ENCODE results near the gene NTRK1.

Gene NTRK1

DNA sequence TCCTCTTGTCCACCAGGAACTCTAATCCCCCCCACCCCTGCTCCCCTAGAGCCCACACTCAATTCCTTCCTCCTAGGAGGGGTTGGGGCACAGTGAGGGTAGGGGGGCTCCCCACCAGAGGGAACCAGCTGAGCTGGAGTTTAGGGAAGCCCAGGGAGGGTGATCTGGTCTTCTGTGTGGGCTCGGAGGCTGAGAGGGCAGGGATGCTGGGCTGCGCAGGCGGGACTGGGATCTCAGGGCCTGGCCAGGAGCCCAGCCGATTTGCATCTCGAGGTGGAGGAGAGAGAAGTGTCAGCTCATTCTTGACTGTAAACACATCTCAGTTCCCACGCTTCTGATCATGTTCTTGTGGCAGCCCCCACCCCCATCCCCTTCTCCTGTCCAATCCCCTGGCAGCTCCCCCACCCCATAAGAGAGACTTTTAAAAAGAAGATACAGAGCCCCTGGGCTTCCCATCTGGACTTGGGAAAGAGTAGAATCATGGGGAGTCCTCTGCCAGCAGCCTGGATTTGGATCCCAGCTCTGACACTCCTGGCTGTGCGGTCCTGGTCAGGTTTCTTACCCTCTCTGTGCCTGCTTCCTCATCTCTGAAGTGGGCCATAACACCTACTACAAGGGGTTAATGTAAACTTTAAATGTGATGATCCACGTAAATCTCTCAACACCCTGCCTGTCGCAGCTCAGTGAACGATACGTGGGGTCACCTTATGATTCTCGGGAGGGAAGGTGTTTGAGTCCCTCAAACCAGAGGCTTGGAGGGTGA lies 39.5 kb downstream of the NTRK1 start:
- no peak for DNase-seq

DNA sequence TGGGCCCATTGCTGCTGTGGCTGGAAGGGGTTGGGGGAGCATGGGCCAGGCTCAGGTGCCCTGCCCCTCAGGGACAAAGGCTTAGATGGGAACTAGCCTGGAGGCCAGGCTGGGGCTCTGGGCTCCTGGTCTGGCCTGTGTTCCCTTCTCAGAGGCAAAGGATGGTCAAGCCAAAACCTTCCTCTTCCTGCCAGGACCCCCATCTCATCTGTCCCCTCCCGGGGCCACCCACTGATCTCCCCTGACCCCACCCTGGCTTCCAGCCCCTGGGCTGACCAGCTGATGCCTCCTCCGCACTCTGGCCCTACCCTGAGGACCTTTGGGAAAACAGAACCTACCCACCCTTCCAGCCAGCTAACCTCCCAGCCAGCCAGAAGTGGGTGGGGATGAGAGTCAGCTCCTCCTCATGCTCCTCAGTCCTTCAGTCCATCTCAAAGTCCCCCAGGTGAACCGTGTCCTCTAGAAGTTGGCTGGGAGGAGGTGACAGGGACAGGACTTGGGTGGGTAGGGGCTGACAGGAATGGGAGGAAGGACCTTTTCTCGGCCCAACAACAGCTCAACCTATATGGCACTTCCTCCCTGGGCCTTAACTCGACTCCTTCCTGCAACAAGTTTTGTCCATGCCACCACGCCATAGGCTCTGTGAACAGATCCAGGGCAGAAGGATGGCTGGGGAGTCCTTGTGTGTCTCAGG lies 40.4 kb downstream of the NTRK1 start:
- no peak for DNase-seq

DNA sequence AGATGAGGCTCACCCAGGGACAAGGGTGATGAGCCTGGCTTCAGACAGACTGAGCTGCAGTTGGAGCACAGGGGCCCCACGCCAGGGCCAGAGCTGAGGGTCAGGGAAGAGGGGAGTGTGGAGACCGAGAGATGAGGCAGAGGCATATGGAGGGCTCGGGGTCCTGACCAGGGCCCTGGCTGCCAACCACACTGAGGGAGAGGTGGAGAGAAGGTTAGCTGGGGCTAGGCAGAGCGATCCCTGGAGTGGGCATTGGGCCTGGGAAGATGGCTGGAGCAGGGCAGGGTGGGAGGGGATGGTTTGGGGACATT lies 40.9 kb downstream of the NTRK1 start:
- DNase-seq, result no peak

DNA sequence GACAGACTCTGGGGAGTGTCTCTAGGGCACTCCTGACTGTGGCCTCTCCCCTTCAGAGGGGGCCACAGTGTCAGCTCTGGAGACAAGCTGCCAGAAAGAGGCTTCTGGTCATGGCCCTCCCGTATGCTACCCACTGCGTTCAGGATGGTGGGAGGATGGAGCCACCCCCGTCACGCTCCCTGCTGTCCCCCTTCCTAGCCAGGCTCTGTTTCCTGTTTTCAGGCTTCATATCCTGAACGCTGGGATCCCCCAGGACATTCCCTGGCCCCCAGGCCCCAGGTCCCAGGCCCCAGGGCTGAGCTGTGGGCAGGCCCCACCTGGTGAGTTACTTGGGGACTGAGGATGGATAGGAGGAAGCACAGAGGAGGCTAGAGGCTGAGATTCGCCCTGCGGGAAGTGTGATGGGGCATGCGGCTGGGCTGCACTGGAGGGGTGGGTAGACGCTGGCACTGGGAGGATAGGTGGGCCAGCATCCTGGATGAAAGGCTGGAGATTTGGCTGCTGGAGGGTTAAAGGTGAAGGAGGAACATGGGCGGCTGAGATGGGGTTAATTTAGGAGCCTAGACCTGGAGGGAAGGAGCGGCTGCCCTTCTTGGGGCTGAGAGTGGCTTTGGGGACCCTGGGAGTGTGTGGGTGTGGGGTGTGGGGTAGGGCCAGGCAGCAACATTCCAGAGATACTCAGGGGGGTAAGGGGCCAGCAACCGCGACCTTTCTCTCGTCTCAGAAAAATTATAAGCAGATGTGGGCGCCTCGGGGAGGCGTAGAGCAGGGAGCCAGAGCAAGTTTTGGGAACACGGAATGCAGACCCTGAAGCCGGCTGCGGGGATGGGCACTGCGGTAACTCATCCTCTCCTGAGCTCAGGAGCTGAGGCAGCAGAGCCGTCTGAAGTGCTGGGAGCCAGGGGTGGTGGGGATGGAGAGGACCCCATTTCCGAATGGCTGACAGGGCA lies 41.6 kb downstream of the NTRK1 start:
- peak; percentile 45 for DNase-seq

DNA sequence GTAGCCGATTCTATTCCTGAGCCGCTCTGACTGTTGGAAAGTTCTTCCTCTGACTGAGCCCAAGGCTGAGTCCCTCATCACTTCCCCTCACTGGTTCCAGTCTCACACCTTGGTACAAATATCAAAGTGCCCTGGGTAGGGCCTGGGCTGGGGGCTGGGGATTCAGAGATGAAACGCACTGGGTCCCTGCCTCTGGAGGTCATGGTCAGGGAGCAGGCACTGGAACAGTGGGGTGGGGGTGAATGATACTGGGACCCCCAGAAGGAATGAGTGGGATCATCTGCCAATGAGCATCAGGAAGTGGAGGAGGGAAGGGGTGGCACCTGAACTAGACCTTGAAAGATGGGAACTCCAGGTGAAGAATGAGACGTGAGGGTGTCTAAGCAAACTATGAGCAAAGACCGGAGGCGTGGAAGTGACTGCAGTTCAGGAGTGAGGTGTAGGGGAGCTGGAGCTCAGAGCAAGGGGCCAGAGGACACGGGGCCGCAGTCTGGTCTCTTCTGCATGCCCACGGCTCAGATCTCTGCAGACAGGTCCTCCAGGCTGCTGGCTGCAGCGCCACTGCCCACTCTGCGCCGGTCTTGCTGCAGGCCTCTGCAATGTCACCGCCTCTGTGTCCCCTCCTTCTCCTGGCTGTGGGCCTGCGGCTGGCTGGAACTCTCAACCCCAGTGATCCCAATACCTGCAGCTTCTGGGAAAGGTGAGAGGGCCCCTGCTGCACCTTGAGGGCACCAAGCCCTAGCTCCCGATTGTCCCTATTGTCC lies 42.8 kb downstream of the NTRK1 start:
- no peak for DNase-seq

DNA sequence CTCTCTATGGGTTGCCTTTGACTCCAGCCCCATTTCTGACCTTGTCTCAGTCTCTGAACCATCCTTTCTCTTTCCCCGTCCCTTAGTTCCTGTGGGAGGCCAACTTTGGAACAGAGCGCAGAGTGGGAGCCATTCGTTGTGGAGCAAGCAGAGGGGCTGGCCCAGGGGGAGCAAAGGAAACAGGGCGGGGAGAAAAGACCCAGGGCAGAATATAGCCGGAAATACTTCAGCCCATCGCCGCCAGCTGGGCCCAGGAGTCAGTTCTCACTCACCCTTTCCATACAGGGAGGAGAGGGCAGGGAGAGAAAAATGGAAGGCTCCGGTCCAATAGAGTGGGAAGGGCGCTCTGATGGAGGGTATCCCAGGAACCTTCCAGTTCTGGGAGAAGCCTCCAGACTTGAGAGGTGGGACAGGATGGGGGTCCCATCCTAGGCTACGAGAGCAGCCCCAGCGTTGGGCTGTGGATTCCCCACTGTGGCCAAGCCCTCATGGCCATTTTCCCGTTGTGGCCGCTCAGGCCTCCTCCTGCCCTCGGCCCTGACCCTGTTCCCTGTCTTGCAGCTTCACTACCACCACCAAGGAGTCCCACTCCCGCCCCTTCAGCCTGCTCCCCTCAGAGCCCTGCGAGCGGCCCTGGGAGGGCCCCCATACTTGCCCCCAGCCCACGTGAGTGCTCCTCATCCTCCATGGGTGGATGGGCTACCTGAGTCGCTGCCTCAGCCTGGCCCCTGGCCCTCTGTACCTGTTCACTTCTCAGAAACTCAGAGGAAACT lies 43.7 kb downstream of the NTRK1 start:
- no peak for DNase-seq

DNA sequence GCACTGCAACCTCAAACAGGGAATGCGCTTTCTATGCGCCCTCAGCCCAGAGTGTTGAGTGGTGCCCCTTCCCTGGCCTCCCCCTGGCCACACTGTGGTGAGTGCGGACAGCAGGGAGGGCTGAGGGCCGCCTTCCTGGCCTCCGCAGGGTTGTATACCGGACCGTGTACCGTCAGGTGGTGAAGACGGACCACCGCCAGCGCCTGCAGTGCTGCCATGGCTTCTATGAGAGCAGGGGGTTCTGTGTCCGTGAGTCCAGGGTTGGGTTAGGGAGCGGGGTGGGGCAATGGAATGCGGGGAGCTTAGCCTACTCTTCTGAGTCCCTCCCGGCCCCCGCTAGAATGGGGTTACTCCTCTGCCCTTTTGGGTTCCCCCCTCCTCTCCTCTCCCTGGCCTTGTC lies 44.5 kb downstream of the NTRK1 start:
- no peak for DNase-seq

DNA sequence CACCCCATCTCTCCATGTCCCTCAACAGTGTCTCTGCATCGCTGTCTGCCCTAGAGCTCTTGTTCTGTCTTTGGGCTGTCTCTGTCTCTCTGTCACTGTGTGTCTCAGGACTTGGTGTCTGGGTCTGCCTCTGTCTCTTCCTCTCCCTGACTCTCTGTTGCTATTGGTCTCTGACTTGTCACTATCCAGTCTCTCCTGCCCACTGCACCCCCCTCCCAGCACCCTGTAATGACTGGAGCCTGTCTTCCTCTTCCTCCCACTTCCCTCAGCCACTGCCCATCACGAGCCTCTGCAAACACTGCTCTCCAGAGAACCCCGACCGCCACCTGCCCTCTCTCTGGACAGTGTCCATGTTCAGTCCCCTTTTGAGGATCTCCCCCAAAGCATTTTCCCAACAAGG lies 45.0 kb downstream of the NTRK1 start:
- DNase-seq, result no peak

DNA sequence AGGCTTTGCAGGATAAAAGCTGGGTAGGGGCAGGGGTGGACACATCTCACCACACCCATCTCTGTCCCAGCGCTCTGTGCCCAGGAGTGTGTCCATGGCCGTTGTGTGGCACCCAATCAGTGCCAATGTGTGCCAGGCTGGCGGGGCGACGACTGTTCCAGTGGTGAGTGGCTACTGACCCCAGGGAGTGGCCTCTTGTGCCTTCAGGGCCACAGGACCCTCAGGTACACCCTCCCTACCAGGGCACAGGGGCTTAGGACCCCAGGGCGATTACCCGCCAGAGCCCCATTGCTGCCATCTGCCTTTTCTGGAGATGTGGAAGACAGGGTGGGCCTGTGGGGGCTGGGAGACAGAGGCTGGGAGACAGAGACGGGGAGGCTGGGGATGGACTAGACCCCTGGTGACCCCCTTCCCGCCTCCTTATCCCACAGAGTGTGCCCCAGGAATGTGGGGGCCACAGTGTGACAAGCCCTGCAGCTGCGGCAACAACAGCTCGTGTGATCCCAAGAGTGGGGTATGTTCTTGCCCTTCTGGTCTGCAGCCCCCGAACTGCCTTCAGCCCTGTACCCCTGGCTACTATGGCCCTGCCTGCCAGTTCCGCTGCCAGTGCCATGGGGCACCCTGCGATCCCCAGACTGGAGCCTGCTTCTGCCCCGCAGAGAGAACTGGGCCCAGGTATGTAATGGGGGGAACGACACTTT lies 45.7 kb downstream of the NTRK1 start:
- DNase-seq, result no peak

DNA sequence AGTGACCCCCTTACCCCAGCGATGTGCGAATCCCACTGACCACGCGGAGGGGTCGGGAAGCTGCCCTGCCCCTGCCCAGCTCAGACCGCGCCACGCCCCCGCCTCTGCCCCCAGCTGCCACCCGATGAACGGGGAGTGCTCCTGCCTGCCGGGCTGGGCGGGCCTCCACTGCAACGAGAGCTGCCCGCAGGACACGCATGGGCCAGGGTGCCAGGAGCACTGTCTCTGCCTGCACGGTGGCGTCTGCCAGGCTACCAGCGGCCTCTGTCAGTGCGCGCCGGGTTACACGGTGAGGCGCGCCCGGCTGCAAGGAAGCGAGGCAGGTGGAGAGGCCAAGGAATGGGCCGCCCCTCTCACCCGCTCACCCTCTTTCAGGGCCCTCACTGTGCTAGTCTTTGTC lies 47.9 kb downstream of the NTRK1 start:
- no peak for DNase-seq

DNA sequence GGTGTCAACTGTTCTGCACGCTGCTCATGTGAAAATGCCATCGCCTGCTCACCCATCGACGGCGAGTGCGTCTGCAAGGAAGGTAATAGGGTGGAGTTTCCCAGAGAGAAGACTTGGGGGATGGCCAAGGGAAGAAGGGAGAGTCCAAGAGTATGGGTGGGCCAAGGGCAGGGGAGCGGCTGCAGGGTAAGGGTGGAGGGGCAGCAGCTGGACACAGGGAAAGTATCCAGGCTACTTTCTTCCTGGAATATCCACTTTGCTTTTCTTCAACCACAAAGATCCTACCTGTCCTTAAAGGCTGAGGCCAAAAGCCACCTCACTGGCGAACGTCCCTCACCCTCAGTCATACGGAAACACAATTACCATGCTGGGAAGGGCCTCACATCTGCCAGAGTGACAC lies 48.3 kb downstream of the NTRK1 start:
- no peak for DNase-seq

DNA sequence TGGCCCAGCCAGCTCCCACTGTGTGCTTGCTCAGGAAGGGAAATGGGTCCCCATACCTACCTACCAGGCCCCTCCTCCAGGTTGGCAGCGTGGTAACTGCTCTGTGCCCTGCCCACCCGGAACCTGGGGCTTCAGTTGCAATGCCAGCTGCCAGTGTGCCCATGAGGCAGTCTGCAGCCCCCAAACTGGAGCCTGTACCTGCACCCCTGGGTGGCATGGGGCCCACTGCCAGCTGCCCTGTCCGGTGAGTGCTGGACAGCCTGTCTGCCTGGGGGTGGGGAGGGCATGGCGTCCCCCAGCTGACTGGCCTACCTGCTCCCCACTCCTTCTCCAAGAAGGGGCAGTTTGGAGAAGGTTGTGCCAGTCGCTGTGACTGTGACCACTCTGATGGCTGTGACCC lies 49.0 kb downstream of the NTRK1 start:
- no peak for DNase-seq

DNA sequence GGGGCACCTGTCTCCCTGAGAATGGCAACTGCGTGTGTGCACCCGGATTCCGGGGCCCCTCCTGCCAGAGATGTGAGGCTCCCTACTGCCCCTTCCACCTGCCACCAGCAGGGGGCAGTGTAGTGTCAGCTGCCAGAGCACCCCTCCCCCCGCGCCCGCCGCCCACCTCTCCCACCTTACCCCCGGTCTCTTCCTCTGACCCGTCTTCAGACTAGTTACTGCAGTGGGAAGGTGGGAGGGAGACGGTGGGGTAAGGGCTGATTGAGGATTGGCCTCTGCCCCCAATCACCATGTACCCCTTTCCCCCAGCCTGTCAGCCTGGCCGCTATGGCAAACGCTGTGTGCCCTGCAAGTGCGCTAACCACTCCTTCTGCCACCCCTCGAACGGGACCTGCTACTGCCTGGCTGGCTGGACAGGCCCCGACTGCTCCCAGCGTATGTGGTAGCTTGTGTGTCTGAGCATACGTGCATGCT lies 49.7 kb downstream of the NTRK1 start:
- no peak for DNase-seq

DNA sequence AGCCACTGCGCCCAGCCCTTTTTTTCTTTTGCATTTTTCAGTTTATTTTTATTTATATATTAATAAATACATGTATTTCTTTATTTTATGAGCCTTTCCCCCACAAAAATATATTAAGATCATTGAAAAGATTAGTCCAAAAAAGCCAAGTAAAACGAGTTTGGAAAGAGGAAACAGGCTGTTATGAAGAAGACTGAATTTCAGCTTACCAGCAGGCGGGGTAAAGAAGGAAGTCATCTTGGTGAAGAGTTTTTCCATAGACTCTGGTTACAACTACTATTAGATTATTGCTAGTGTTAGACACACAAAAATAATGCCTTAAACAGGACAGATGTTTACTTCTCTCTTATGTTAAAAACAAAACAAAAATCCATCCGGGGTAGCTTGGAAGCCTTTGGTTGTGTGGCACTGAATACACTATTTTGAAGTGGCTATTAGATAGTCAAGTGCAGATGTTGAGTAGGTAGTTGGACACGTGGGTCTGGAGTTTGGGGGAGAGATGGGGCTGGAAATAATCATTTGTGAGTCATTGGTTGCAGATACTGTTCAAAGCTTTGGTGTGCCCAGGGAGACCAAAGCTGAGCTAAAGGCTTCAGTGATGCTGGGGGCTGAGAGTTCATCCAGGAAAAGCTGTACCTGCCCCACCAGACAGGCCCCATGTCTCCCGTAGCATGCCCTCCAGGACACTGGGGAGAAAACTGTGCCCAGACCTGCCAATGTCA lies 51.1 kb downstream of the NTRK1 start:
- no peak for DNase-seq

DNA sequence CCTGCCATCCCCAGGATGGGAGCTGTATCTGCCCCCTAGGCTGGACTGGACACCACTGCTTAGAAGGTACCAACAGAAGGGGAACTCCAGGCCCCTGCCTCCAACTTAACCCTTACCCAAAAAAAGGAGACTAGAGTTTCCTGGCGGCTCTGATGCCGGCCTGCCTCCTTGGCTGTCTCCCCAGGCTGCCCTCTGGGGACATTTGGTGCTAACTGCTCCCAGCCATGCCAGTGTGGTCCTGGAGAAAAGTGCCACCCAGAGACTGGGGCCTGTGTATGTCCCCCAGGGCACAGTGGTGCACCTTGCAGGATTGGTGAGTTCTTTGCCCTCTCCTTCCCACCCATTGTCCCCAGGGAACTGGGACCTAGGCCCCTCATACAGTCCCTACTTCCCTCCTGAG lies 51.6 kb downstream of the NTRK1 start:
- no peak for DNase-seq

DNA sequence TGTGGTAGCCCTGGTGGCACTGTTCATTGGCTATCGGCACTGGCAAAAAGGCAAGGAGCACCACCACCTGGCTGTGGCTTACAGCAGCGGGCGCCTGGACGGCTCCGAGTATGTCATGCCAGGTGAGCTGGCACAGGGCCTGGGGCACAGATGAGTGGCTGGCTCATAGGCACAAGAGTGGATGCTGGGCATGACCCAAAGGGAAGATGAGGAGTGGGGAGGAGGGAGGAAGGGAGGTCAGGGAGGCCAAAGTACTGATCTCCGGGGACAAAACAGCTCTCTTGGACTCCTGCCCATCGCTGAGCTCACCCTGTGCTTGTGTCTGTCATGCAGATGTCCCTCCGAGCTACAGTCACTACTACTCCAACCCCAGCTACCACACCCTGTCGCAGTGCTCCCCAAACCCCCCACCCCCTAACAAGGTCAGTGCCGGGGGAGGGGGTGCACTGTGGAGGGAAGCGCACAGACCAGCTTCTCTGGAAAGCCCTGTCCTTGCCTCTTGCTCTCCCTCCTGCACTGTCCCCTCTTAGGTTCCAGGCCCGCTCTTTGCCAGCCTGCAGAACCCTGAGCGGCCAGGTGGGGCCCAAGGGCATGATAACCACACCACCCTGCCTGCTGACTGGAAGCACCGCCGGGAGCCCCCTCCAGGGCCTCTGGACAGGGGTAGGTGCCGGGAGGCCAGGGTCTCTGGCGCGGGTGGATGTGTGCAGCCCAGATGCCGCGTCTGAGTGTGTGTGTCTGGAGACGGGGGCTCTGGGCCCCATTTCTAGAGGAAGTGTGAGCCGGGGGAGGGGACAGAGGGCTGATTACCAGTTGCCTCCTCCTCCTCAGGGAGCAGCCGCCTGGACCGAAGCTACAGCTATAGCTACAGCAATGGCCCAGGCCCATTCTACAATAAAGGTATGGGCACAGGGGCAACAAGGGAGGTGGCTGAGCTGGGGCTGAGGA lies 52.5 kb downstream of the NTRK1 start:
- DNase-seq, result peak; percentile 33

DNA sequence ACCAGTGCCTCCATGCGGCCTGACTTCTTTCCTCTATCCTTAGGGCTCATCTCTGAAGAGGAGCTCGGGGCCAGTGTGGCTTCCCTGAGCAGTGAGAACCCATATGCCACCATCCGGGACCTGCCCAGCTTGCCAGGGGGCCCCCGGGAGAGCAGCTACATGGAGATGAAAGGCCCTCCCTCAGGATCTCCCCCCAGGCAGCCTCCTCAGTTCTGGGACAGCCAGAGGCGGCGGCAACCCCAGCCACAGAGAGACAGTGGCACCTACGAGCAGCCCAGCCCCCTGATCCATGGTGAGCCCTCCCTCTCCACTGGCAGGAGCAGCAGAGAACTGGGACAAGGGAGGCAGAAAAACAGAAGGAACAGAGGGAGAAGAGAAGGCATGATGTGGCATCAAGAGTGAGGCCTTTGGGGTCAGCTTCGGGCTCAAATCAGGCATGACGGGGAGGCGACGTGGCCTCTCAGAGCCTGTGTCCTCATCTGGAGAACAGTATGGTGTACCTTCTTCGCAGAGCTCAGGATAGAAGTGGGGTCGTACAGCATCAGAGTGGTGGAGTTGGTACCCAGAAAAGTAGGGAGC lies 53.2 kb downstream of the NTRK1 start:
- DNase-seq, result no peak

DNA sequence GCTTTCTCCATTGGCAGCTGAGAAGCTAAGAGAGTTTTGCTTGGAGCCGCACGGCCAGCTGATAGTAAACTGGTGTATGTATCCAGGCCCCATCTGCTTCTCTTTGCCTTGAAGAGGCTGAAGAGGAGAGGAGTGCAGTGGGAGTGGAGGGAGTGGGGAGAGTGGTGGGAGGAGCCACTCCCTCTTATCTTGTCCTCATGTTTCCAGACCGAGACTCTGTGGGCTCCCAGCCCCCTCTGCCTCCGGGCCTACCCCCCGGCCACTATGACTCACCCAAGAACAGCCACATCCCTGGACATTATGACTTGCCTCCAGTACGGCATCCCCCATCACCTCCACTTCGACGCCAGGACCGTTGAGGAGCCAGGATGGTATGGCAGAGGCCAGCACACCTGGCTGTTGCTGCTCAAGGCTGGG lies 53.8 kb downstream of the NTRK1 start:
- DNase-seq, result peak; percentile 70
